ENCODE results near the gene MERTK. TPM values are rescaled to one million over a fixed set of nuclear protein-coding genes. Genes with fewer than 3 reads are reported as not detected.

The MERTK gene
- total RNA-seq, 1 experiment from 2014 or later, result not detected

GRCh38 chr2:111896024-111896423, 2.4 kb upstream of the MERTK start:
- H3K9ac ChIP-seq (ENCODE audit: low read length), result no peak overlapping the region
- H3K4me2 ChIP-seq (ENCODE audit: low read depth, low read length, poor library complexity, severe bottlenecking), result no peak overlapping the region
- H3K27ac ChIP-seq (ENCODE audit: low read length), result no peak overlapping the region
- H3K4me1 ChIP-seq (ENCODE audit: low read length), result no peaks in the 10 kb centered on the region
- no peaks in the 10 kb centered on the region for H3K36me3 ChIP-seq (ENCODE audit: insufficient read depth, low read length)
- H4K20me1 ChIP-seq (ENCODE audit: insufficient read depth, low read depth, low read length), result no peaks in the 10 kb centered on the region
- no peak overlapping the region; the same call in 1 of the 2 replicates for H2AFZ ChIP-seq (ENCODE audit: low read length)
- no peaks in the 10 kb centered on the region for H3K9me2 ChIP-seq (replicated peaks; ENCODE audit: insufficient read depth, low read length)
- H3K79me2 ChIP-seq (ENCODE audit: low read length), result no peaks in the 10 kb centered on the region
- DNase-seq, result no peak
- no peak overlapping the region for H3K4me3 ChIP-seq (ENCODE audit: low read length)
- H3K27me3 ChIP-seq (ENCODE audit: low read length), result no peaks in the 10 kb centered on the region
- no peaks in the 10 kb centered on the region for H3K9me3 ChIP-seq (ENCODE audit: low read length)

DNA sequence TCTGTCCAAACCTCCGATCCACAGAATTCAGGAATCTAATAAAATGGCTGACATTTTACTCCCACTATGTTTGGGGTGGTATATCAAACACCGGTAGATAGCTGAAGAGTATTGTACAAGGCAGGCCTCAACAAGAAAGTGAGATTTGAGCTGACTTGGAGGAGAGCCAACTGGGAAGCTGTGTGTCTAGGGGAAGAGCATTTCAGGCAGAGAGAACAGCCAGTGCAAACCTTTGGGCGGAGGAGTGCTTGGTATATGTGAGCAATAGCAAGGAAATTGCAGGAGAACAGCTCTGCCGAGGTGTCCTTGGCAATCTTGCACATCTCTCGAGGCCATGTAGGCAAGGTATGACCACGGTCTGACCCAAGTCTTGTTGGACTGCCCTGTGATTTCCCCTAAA, 1.8 kb upstream of the MERTK start:
- Histone ChIP-seq H3K4me1 (ENCODE audit: low read length) (no peaks in the 10 kb centered on the region), H3K9ac (ENCODE audit: low read length) (no peak overlapping the region), H3K27ac (ENCODE audit: low read length) (no peak overlapping the region), H2AFZ (ENCODE audit: low read length) (no peak overlapping the region), H3K4me2 (ENCODE audit: low read depth, low read length, poor library complexity, severe bottlenecking) (no peak overlapping the region), H3K4me3 (ENCODE audit: low read length) (no peak overlapping the region), H3K79me2 (ENCODE audit: low read length) (no peaks in the 10 kb centered on the region), H3K27me3 (ENCODE audit: low read length) (no peaks in the 10 kb centered on the region), H3K9me2 (replicated peaks; ENCODE audit: insufficient read depth, low read length) (no peaks in the 10 kb centered on the region), H3K9me3 (ENCODE audit: low read length) (no peaks in the 10 kb centered on the region), H4K20me1 (ENCODE audit: insufficient read depth, low read depth, low read length) (no peaks in the 10 kb centered on the region), H3K36me3 (ENCODE audit: insufficient read depth, low read length) (no peaks in the 10 kb centered on the region)
- DNase-seq, result no peak

DNA sequence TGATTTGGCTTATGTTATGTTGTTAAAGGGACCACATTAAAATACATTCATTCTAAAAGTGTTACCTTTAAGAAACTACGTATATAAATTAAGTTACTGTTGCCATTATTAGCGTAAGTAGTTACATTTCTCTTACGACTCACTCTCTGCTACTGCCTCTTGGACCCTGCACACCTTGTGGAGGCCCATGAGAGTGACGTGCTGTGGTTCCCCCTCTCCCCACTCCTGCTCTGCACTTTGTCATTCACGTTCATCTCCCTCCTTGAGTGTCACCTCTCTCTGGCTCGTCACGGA, 830 bp upstream of the MERTK start:
- H4K20me1 ChIP-seq (ENCODE audit: insufficient read depth, low read depth, low read length), result no peaks in the 10 kb centered on the region
- no peaks in the 10 kb centered on the region for H3K4me1 ChIP-seq (ENCODE audit: low read length)
- no peak overlapping the region for H3K9ac ChIP-seq (ENCODE audit: low read length)
- no peak overlapping the region for H3K27ac ChIP-seq (ENCODE audit: low read length)
- H3K27me3 ChIP-seq (ENCODE audit: low read length), result no peaks in the 10 kb centered on the region
- H2AFZ ChIP-seq (ENCODE audit: low read length), result no peak overlapping the region
- H3K9me2 ChIP-seq (replicated peaks; ENCODE audit: insufficient read depth, low read length), result no peaks in the 10 kb centered on the region
- H3K9me3 ChIP-seq (ENCODE audit: low read length), result no peaks in the 10 kb centered on the region
- H3K4me2 ChIP-seq (ENCODE audit: low read depth, low read length, poor library complexity, severe bottlenecking), result no peak overlapping the region
- H3K79me2 ChIP-seq (ENCODE audit: low read length), result no peaks in the 10 kb centered on the region
- no peaks in the 10 kb centered on the region for H3K36me3 ChIP-seq (ENCODE audit: insufficient read depth, low read length)
- no peak overlapping the region for H3K4me3 ChIP-seq (ENCODE audit: low read length)
- no peak for DNase-seq

- no peak for DNase-seq
- no peaks in the 10 kb centered on the region for H4K20me1 ChIP-seq (ENCODE audit: insufficient read depth, low read depth, low read length)
- H3K4me2 ChIP-seq (ENCODE audit: low read depth, low read length, poor library complexity, severe bottlenecking), result no peak overlapping the region
- no peak overlapping the region for H3K9ac ChIP-seq (ENCODE audit: low read length)
- H3K9me2 ChIP-seq (replicated peaks; ENCODE audit: insufficient read depth, low read length), result no peaks in the 10 kb centered on the region
- no peak overlapping the region for H3K27ac ChIP-seq (ENCODE audit: low read length)
- H3K4me3 ChIP-seq (ENCODE audit: low read length), result no peak overlapping the region
- H3K9me3 ChIP-seq (ENCODE audit: low read length), result no peaks in the 10 kb centered on the region
- no peaks in the 10 kb centered on the region for H3K36me3 ChIP-seq (ENCODE audit: insufficient read depth, low read length)
- no peaks in the 10 kb centered on the region for H3K27me3 ChIP-seq (ENCODE audit: low read length)
- H3K79me2 ChIP-seq (ENCODE audit: low read length), result no peaks in the 10 kb centered on the region
- H3K4me1 ChIP-seq (ENCODE audit: low read length), result no peaks in the 10 kb centered on the region
- H2AFZ ChIP-seq (ENCODE audit: low read length), result no peak overlapping the region
Measured at GRCh38 chr2:111898703-111899514, 502 bp downstream of the MERTK start.

GRCh38 chr2:111900859-111901258, 2.5 kb downstream of the MERTK start:
- H3K27me3 ChIP-seq (ENCODE audit: low read length), result no peaks in the 10 kb centered on the region
- no peaks in the 10 kb centered on the region for H3K36me3 ChIP-seq (ENCODE audit: insufficient read depth, low read length)
- peaks cover 1% of the 10 kb centered on the region for H3K4me1 ChIP-seq (ENCODE audit: low read length)
- no peak overlapping the region for H3K4me3 ChIP-seq (ENCODE audit: low read length)
- no peaks in the 10 kb centered on the region for H4K20me1 ChIP-seq (ENCODE audit: insufficient read depth, low read depth, low read length)
- DNase-seq, result peak; percentile 50
- H3K27ac ChIP-seq (ENCODE audit: low read length), result no peak overlapping the region
- no peak overlapping the region for H3K4me2 ChIP-seq (ENCODE audit: low read depth, low read length, poor library complexity, severe bottlenecking)
- no peak overlapping the region for H2AFZ ChIP-seq (ENCODE audit: low read length)
- H3K9me3 ChIP-seq (ENCODE audit: low read length), result no peaks in the 10 kb centered on the region
- H3K9ac ChIP-seq (ENCODE audit: low read length), result no peak overlapping the region
- H3K79me2 ChIP-seq (ENCODE audit: low read length), result no peaks in the 10 kb centered on the region
- H3K9me2 ChIP-seq (replicated peaks; ENCODE audit: insufficient read depth, low read length), result no peaks in the 10 kb centered on the region

DNA sequence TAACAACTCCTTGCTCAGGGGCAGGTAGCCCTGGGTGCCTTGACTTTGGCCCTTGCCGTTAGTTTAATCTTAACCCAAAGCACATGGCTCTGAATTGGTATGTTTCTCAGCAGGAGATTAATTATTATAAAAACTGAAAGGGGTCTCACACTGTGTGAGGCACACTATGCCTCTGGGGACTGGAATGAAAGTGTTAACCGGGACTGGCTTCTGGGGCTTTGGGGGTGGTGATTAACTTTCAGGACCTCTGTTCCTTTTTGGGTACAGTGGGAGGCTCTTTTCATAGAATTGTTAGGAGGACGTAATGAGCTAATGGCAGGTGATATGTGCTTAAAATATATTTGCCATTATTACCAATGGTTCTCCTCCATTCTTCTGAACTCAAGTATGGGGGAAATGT, 5.1 kb downstream of the MERTK start:
- no peaks in the 10 kb centered on the region for H3K36me3 ChIP-seq (ENCODE audit: insufficient read depth, low read length)
- H3K9me3 ChIP-seq (ENCODE audit: low read length), result no peaks in the 10 kb centered on the region
- H3K4me3 ChIP-seq (ENCODE audit: low read length), result no peak overlapping the region
- H3K4me2 ChIP-seq (ENCODE audit: low read depth, low read length, poor library complexity, severe bottlenecking), result no peak overlapping the region
- no peaks in the 10 kb centered on the region for H3K27me3 ChIP-seq (ENCODE audit: low read length)
- H2AFZ ChIP-seq (ENCODE audit: low read length), result no peak overlapping the region
- H3K9ac ChIP-seq (ENCODE audit: low read length), result no peak overlapping the region
- H4K20me1 ChIP-seq (ENCODE audit: insufficient read depth, low read depth, low read length), result no peaks in the 10 kb centered on the region
- DNase-seq, result no peak
- no peaks in the 10 kb centered on the region for H3K9me2 ChIP-seq (replicated peaks; ENCODE audit: insufficient read depth, low read length)
- H3K79me2 ChIP-seq (ENCODE audit: low read length), result no peaks in the 10 kb centered on the region
- peaks cover 13% of the 10 kb centered on the region for H3K4me1 ChIP-seq (ENCODE audit: low read length)
- H3K27ac ChIP-seq (ENCODE audit: low read length), result no peak overlapping the region

GRCh38 chr2:111903930-111904439, 5.6 kb downstream of the MERTK start:
- H3K9ac ChIP-seq (ENCODE audit: low read length), result no peak overlapping the region
- no peaks in the 10 kb centered on the region for H3K36me3 ChIP-seq (ENCODE audit: insufficient read depth, low read length)
- no peaks in the 10 kb centered on the region for H3K9me2 ChIP-seq (replicated peaks; ENCODE audit: insufficient read depth, low read length)
- no peaks in the 10 kb centered on the region for H4K20me1 ChIP-seq (ENCODE audit: insufficient read depth, low read depth, low read length)
- no peak overlapping the region for H3K27ac ChIP-seq (ENCODE audit: low read length)
- no peak for DNase-seq
- no peak overlapping the region for H3K4me3 ChIP-seq (ENCODE audit: low read length)
- H3K79me2 ChIP-seq (ENCODE audit: low read length), result no peaks in the 10 kb centered on the region
- peaks cover 13% of the 10 kb centered on the region for H3K4me1 ChIP-seq (ENCODE audit: low read length)
- no peak overlapping the region for H2AFZ ChIP-seq (ENCODE audit: low read length)
- H3K9me3 ChIP-seq (ENCODE audit: low read length), result no peaks in the 10 kb centered on the region
- no peaks in the 10 kb centered on the region for H3K27me3 ChIP-seq (ENCODE audit: low read length)
- no peak overlapping the region for H3K4me2 ChIP-seq (ENCODE audit: low read depth, low read length, poor library complexity, severe bottlenecking)

- Histone ChIP-seq H3K27me3 (ENCODE audit: low read length) (no peaks in the 10 kb centered on the region), H3K4me1 (ENCODE audit: low read length) (peaks cover 13% of the 10 kb centered on the region), H4K20me1 (ENCODE audit: insufficient read depth, low read depth, low read length) (no peaks in the 10 kb centered on the region), H3K4me3 (ENCODE audit: low read length) (no peak overlapping the region), H3K9me3 (ENCODE audit: low read length) (no peaks in the 10 kb centered on the region), H3K4me2 (ENCODE audit: low read depth, low read length, poor library complexity, severe bottlenecking) (no peak overlapping the region), H3K36me3 (ENCODE audit: insufficient read depth, low read length) (no peaks in the 10 kb centered on the region), H2AFZ (ENCODE audit: low read length) (no peak overlapping the region), H3K79me2 (ENCODE audit: low read length) (no peaks in the 10 kb centered on the region), H3K9me2 (replicated peaks; ENCODE audit: insufficient read depth, low read length) (no peaks in the 10 kb centered on the region), H3K9ac (ENCODE audit: low read length) (no peak overlapping the region), H3K27ac (ENCODE audit: low read length) (no peak overlapping the region)
- no peak for DNase-seq
Measured at GRCh38 chr2:111904726-111905474, 6.5 kb downstream of the MERTK start.
